Testis (tissue), 3 donors: ENCODE results near the gene CAPG. TPM values are rescaled to one million over a fixed set of nuclear protein-coding genes. Genes with fewer than 3 reads are reported as not detected.

Experiments
- DNase-seq: peaks from one replicate; pipeline ENCODE4 v3.0.0-alpha.2; 2019
- H3K27ac ChIP-seq, 2 donors: fragments of 200-600 bp; sonication (generic); one replicate each; pipeline ENCODE4 v1.5.1; 2019
- H3K27me3 ChIP-seq: fragments of 200-600 bp; sonication (generic); one replicate; pipeline ENCODE4 v1.5.1; 2019
- H3K36me3 ChIP-seq: fragments of 200-600 bp; sonication (generic); one replicate; pipeline ENCODE4 v1.5.1; 2017; ENCODE audit warnings: low read depth; ENCODE audit errors: missing control alignments
- H3K4me1 ChIP-seq: fragments of 200-600 bp; sonication (generic); one replicate; pipeline ENCODE4 v1.5.1; 2019
- H3K4me3 ChIP-seq, 2 donors: fragments of 200-600 bp; sonication (generic); one replicate each; pipeline ENCODE4 v1.5.1; 2017 to 2019
- H3K9me3 ChIP-seq: fragments of 200-600 bp; sonication (generic); one replicate; pipeline ENCODE4 v1.5.1; 2017
- POLR2A ChIP-seq: fragments of 450-650 bp; IDR thresholded peaks from one replicate; pipeline ENCODE4 v1.6.1; 2017; ENCODE audit warnings: antibody characterized with exemption, mild to moderate bottlenecking, moderate library complexity
- WGBS, 2 donors: methylation state at CpG; one replicate each; pipeline ENCODE4 v1.1.5; 2018; 5-methylcytosine and 5-hydroxymethylcytosine counted together
- intact Hi-C: fragments of 100-400 bp; cut with DNase I; formaldehyde crosslinking; loops from one replicate; pipeline ENCODE4 v1.15.1; 2023; ENCODE audit warnings: low total_unique reads
- polyA plus RNA-seq: library from polyadenylated mRNA; stranded (reverse); fragments of 350-450 nt; fragmentation: Illumina TruSeq; extraction: RNeasy Lipid Tissue Mini Kit (QIAGEN cat#74804); gene quantifications from one replicate; pipeline ENCODE4 v1.2.3, GENCODE V29; 2014; ENCODE audit warnings: low read depth, low replicate concordance; ENCODE audit not compliant: insufficient read depth
- total RNA-seq, 2 donors: library from RNA; depleted of rRNA; stranded (reverse); fragments of >200 nt; gene quantifications; one replicate each; pipeline ENCODE4 v1.2.3, GENCODE V29; 2016
- TF ChIP-seq, protein P1 (sequence below), 3 experiments: fragments of 450-650 bp in 2 of 3; fragments of 200-600 bp in 1 of 3; sonication (generic) in 1 of 3; IDR thresholded peaks; one replicate each; pipeline ENCODE4 v1.5.1; 2016 to 2019; ENCODE audit warnings: antibody characterized with exemption in 3 of 3, mild to moderate bottlenecking in 2 of 3, moderate library complexity in 1 of 3

The CAPG gene
- total and polyA plus RNA-seq, 3 donors from 2014 or later = 17.7 to 74.5 (median 29.4) TPM

- no peaks in the 10 kb centered on the region for H3K9me3 ChIP-seq
- TF ChIP-seq, protein P1, sequence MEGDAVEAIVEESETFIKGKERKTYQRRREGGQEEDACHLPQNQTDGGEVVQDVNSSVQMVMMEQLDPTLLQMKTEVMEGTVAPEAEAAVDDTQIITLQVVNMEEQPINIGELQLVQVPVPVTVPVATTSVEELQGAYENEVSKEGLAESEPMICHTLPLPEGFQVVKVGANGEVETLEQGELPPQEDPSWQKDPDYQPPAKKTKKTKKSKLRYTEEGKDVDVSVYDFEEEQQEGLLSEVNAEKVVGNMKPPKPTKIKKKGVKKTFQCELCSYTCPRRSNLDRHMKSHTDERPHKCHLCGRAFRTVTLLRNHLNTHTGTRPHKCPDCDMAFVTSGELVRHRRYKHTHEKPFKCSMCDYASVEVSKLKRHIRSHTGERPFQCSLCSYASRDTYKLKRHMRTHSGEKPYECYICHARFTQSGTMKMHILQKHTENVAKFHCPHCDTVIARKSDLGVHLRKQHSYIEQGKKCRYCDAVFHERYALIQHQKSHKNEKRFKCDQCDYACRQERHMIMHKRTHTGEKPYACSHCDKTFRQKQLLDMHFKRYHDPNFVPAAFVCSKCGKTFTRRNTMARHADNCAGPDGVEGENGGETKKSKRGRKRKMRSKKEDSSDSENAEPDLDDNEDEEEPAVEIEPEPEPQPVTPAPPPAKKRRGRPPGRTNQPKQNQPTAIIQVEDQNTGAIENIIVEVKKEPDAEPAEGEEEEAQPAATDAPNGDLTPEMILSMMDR (IDR thresholded peaks at IDR 0.05) = no peak
- TF ChIP-seq POLR2A = no peak
Measured at GRCh38 chr2:85413592-85414420, 3.6 kb upstream of the CAPG start.

GRCh38 chr2:85411405-85411748 lies 1.2 kb upstream of the CAPG start:
- Histone ChIP-seq H3K4me3 (no peak overlapping the region), H3K9me3 (no peaks in the 10 kb centered on the region), H3K27me3 (no peaks in the 10 kb centered on the region), H3K4me1 (peaks cover 12% of the 10 kb centered on the region), H3K27ac (no peak overlapping the region), H3K36me3 (no peaks in the 10 kb centered on the region)
- WGBS, 2 donors = 76 to 88% methylated on average over 4 to 5 of the region's 5 CpGs
- intact Hi-C loops = no loop called here
- no peak for DNase-seq
- TF ChIP-seq, protein P1 (IDR thresholded peaks at IDR 0.05) = no peak
- no peak for TF ChIP-seq POLR2A

More at GRCh38 chr2:85413592-85414420, 3.6 kb upstream of the CAPG start:
- Histone ChIP-seq H3K27me3 (no peaks in the 10 kb centered on the region), H3K36me3 (no peaks in the 10 kb centered on the region), H3K4me1 (peaks cover 11% of the 10 kb centered on the region), H3K4me3 (peak overlapping the region; percentile 43 to 57), H3K27ac (peak overlapping the region in 1 of 2 donors; percentile 51)
- WGBS, 2 donors = 7% methylated on average over 35 to 43 of the region's 44 CpGs
- DNase-seq = no peak
- intact Hi-C loops = no loop called here

- intact Hi-C loops = no loop called here
- no peaks in the 10 kb centered on the region for H3K27me3 ChIP-seq
- WGBS, 2 donors = 81 to 86% methylated on average over 13 of the region's 13 CpGs
- H3K4me3 ChIP-seq = no peak overlapping the region
- TF ChIP-seq, protein P1 (IDR thresholded peaks at IDR 0.05) = no peak
- TF ChIP-seq POLR2A = no peak
- no peak overlapping the region for H3K27ac ChIP-seq
- H3K9me3 ChIP-seq = no peaks in the 10 kb centered on the region
- H3K4me1 ChIP-seq = peaks cover 12% of the 10 kb centered on the region
- no peak for DNase-seq
- no peaks in the 10 kb centered on the region for H3K36me3 ChIP-seq
Measured at GRCh38 chr2:85410584-85411404, 628 bp upstream of the CAPG start.

GRCh38 chr2:85405201-85406059 lies 4.7 kb downstream of the CAPG start:
- Histone ChIP-seq H3K4me1 (peaks cover 6% of the 10 kb centered on the region), H3K27ac (no peak overlapping the region), H3K36me3 (no peaks in the 10 kb centered on the region), H3K27me3 (no peaks in the 10 kb centered on the region), H3K4me3 (no peak overlapping the region), H3K9me3 (no peaks in the 10 kb centered on the region)
- DNase-seq = no peak
- WGBS, 2 donors = 76 to 77% methylated on average over 15 of the region's 15 CpGs
- intact Hi-C loops = no loop called here
- no peak for TF ChIP-seq POLR2A
- TF ChIP-seq, protein P1 (IDR thresholded peaks at IDR 0.05) = no peak
